HCT116 (cell line): ENCODE results near the gene CYP1A2. TPM values are rescaled to one million over a fixed set of nuclear protein-coding genes. Genes with fewer than 3 reads are reported as not detected.

Experiments
- ATAC-seq: fragments of 200-7000 bp; cut with Tn5 transposase; 2 replicates; pipeline ENCODE4 v1.9.1; 2020; ENCODE audit warnings: mild to moderate bottlenecking, moderate library complexity
- BruUV-seq: library from RNA; stranded (reverse); fragments of 400-500 nt; replicated peaks from 2 replicates; lab custom pipeline; 2021; lab: Mats Ljungman, UMichigan
- CTCF ChIA-PET: fragments of 300-600 bp; sonication (Branson Sonifier 250); formaldehyde crosslinking; loops from one replicate; lab custom pipeline; 2021; ENCODE audit warnings: antibody characterized with exemption; lab: Charles Lee
- POLR2A ChIA-PET: fragments of 300-600, 350-600 bp; sonication (Branson Sonifier 250); formaldehyde crosslinking; loops from one replicate; lab custom pipeline; 2021; ENCODE audit warnings: antibody characterized with exemption; lab: Charles Lee
- RAD21 ChIA-PET, 2 experiments: fragments of 300-600 bp; sonication (Branson Sonifier 250); formaldehyde crosslinking; loops; one replicate each; lab custom pipeline; 2023; ENCODE audit warnings: low total read pairs in 2 of 2; ENCODE audit not compliant: uncharacterized antibody in 2 of 2, unreplicated experiment in 2 of 2, low non-redundant PET in 1 of 2; lab: Charles Lee
- DNase-seq: peaks from one replicate; pipeline ENCODE4 v3.0.0-alpha.2; 2010; ENCODE audit warnings: low read depth, low spot score
- H2AFZ ChIP-seq: fragments of 200-600 bp; shearing (Covaris generic), sonication (generic); 2 replicates; pipeline ENCODE4 v1.6.1; 2017; ENCODE audit warnings: low read depth, mixed run types, mixed read lengths, antibody characterized with exemption, low read length; ENCODE audit not compliant: poor library complexity, severe bottlenecking
- H3K27ac ChIP-seq: 2 replicates; pipeline ENCODE4 v1.5.1; 2012; ENCODE audit warnings: low read depth, low read length
- H3K27me3 ChIP-seq: fragments of 200-600 bp; sonication (generic); 2 replicates; pipeline ENCODE4 v1.6.1; 2016; ENCODE audit warnings: mixed run types, low read length, mixed read lengths; ENCODE audit not compliant: insufficient read depth
- H3K36me3 ChIP-seq, 2 experiments: fragments of 200-500 bp in 1 of 2; fragments of 200-600 bp in 1 of 2; sonication (Bioruptor generic) in 1 of 2; sonication (generic) in 1 of 2; 2 replicates each; pipeline versions ENCODE4 v1.5.1 to v1.6.1; 2014 to 2016; ENCODE audit warnings: low read length in 2 of 2, inconsistent platforms in 1 of 2, mixed read lengths in 1 of 2, mixed run types in 1 of 2; ENCODE audit not compliant: insufficient read depth in 2 of 2, control insufficient read depth in 1 of 2
- H3K4me1 ChIP-seq, 2 experiments: fragments of 200-600 bp in 1 of 2; sonication (generic) in 1 of 2; 2 replicates each; pipeline versions ENCODE4 v1.5.1 to v1.6.1; 2012 to 2017; ENCODE audit warnings: low read length in 2 of 2, inconsistent platforms in 1 of 2, mild to moderate bottlenecking in 1 of 2, mixed read lengths in 1 of 2, mixed run types in 1 of 2, moderate library complexity in 1 of 2; ENCODE audit not compliant: insufficient read depth in 2 of 2, control insufficient read depth in 1 of 2
- H3K4me2 ChIP-seq: fragments of 200-600 bp; sonication (generic); 2 replicates; pipeline ENCODE4 v1.6.1; 2017; ENCODE audit warnings: mixed run types, low read length, mixed read lengths
- H3K4me3 ChIP-seq, 2 experiments: fragments of 200-600 bp in 1 of 2; sonication (generic) in 1 of 2; replicated peaks in 1 of 2; 2 replicates each; pipeline ENCODE4 v1.5.1; 2011 to 2016; ENCODE audit warnings: low read length in 2 of 2, control low read depth in 1 of 2, low read depth in 1 of 2, mild to moderate bottlenecking in 1 of 2, mixed read lengths in 1 of 2, mixed run types in 1 of 2
- H3K79me2 ChIP-seq: fragments of 200-600 bp; sonication (generic); 2 replicates; pipeline ENCODE4 v1.6.1; 2017; ENCODE audit warnings: mild to moderate bottlenecking, mixed run types, low read length, moderate library complexity, mixed read lengths; ENCODE audit not compliant: insufficient read depth
- H3K9ac ChIP-seq: fragments of 200-600 bp; sonication (generic); 2 replicates; pipeline ENCODE4 v1.6.1; 2016; ENCODE audit warnings: low read length, mixed read lengths
- H3K9me2 ChIP-seq: fragments of 200-600 bp; sonication (generic), shearing (Covaris generic); 2 replicates; pipeline ENCODE4 v1.6.1; 2017; ENCODE audit warnings: mixed run types, mild to moderate bottlenecking, moderate library complexity; ENCODE audit not compliant: insufficient read depth
- H3K9me3 ChIP-seq, 2 experiments: fragments of 200-500 bp in 1 of 2; fragments of 200-600 bp in 1 of 2; sonication (Bioruptor generic) in 1 of 2; sonication (generic) in 1 of 2; 2 replicates each; pipeline ENCODE4 v1.6.1; 2014 to 2017; ENCODE audit warnings: low read length in 2 of 2, mixed read lengths in 2 of 2, inconsistent platforms in 1 of 2, low read depth in 1 of 2, mild to moderate bottlenecking in 1 of 2, mixed run types in 1 of 2, moderate library complexity in 1 of 2; ENCODE audit not compliant: control insufficient read depth in 1 of 2, insufficient read depth in 1 of 2
- H4K20me1 ChIP-seq: fragments of 200-600 bp; sonication (generic), shearing (Covaris generic); 2 replicates; pipeline ENCODE4 v1.6.1; 2017; ENCODE audit warnings: mixed run types, mild to moderate bottlenecking, moderate library complexity; ENCODE audit not compliant: insufficient read depth
- ATF3 ChIP-seq: IDR thresholded peaks from 2 replicates; pipeline ENCODE4 v1.6.1; 2012
- CBX3 ChIP-seq: IDR thresholded peaks from 2 replicates; pipeline ENCODE4 v1.6.1; 2012; ENCODE audit warnings: low read depth
- CEBPB ChIP-seq: IDR thresholded peaks from 2 replicates; pipeline ENCODE4 v1.6.1; 2012; ENCODE audit warnings: low read depth
- EZH2phosphoT487 ChIP-seq: fragments of 200-600 bp; IDR thresholded peaks from 2 replicates; pipeline ENCODE4 v1.6.1; 2018; ENCODE audit warnings: antibody characterized with exemption, borderline replicate concordance
- POLR2AphosphoS5 ChIP-seq: IDR thresholded peaks from 2 replicates; pipeline ENCODE4 v1.6.1; 2011; ENCODE audit warnings: mild to moderate bottlenecking, low read depth, low read length, moderate library complexity
- SIN3A ChIP-seq: IDR thresholded peaks from 2 replicates; pipeline ENCODE4 v1.6.1; 2012; ENCODE audit warnings: low read depth
- SP1 ChIP-seq: IDR thresholded peaks from 2 replicates; pipeline ENCODE4 v1.6.1; 2012; ENCODE audit warnings: low read depth
- SRF ChIP-seq: IDR thresholded peaks from 2 replicates; pipeline ENCODE4 v1.6.1; 2012; ENCODE audit warnings: low read depth
- TCF7L2 ChIP-seq: IDR thresholded peaks from 2 replicates; pipeline ENCODE4 v1.7.0; 2011; ENCODE audit warnings: borderline replicate concordance, inconsistent platforms; ENCODE audit not compliant: insufficient read depth, insufficient read length; ENCODE audit errors: extremely low read depth
- YY1 ChIP-seq: IDR thresholded peaks from 2 replicates; pipeline ENCODE4 v1.6.1; 2011; ENCODE audit warnings: low read length, low read depth, moderate library complexity, mild to moderate bottlenecking; ENCODE audit not compliant: insufficient replicate concordance; ENCODE audit errors: extremely low read depth
- ZBTB33 ChIP-seq: IDR thresholded peaks from 2 replicates; pipeline ENCODE4 v1.6.1; 2011; ENCODE audit warnings: mild to moderate bottlenecking, low read length, moderate library complexity; ENCODE audit not compliant: insufficient replicate concordance; ENCODE audit errors: extremely low read depth
- ZFX ChIP-seq: fragments of 450-650 bp; IDR thresholded peaks from 2 replicates; pipeline ENCODE4 v1.6.1; 2017
- intact Hi-C: fragments of 100-400 bp; cut with micrococcal nuclease; formaldehyde crosslinking; loops from 2 replicates; pipeline ENCODE4 v1.10.0; 2022
- total RNA-seq: library from RNA; stranded (reverse); gene quantifications from one replicate; pipeline ENCODE4 v1.2.1, GENCODE V29; 2021; ENCODE audit not compliant: unreplicated experiment

Gene CYP1A2
- total RNA-seq, 1 experiment from 2014 or later, result not detected

DNA sequence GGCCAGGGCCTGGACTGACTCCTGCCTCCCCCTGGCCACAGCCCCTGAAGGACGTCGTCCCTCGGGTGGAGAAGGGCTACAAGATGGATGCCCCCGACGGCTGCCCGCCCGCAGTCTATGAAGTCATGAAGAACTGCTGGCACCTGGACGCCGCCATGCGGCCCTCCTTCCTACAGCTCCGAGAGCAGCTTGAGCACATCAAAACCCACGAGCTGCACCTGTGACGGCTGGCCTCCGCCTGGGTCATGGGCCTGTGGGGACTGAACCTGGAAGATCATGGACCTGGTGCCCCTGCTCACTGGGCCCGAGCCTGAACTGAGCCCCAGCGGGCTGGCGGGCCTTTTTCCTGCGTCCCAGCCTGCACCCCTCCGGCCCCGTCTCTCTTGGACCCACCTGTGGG is 53.6 kb downstream of the CYP1A2 start:
- Histone ChIP-seq H4K20me1 (no peaks in the 10 kb centered on the region), H3K36me3 (peaks cover 13 to 31% of the 10 kb centered on the region in 2 experiments), H3K4me1 (peaks cover 3 to 17% of the 10 kb centered on the region in 2 experiments; a peak in 3 of 4 replicates), H2AFZ (no peak overlapping the region), H3K27ac (no peak overlapping the region), H3K9me3 (no peaks in the 10 kb centered on the region), H3K79me2 (no peaks in the 10 kb centered on the region)
- CTCF ChIA-PET, result no interaction called here
- RAD21 ChIA-PET, result no interaction called here
- no peak for DNase-seq
- BruUV-seq, result TSS peak; percentile 50
- TF ChIP-seq ZBTB33, result no peak
- TF ChIP-seq YY1, result no peak
- no peak for TF ChIP-seq POLR2AphosphoS5
- TF ChIP-seq SIN3A, result no peak
- no peak for TF ChIP-seq ATF3
- no peak for TF ChIP-seq EZH2phosphoT487
- TF ChIP-seq TCF7L2, result no peak
- TF ChIP-seq SP1, result no peak
- no peak for TF ChIP-seq CBX3
- no peak for TF ChIP-seq SRF
- TF ChIP-seq ZFX, result no peak
- no peak for TF ChIP-seq CEBPB
- TF ChIP-seq, all 23 proteins: peak for 0
- no peak overlapping the region for H3K4me2 ChIP-seq
- ATAC-seq, result no peak
- intact Hi-C loops, result no loop called here
- no peaks in the 10 kb centered on the region for H3K9me2 ChIP-seq
- H3K27me3 ChIP-seq, result no peaks in the 10 kb centered on the region
- H3K9ac ChIP-seq, result no peak overlapping the region
- POLR2A ChIA-PET, result no interaction called here
- no peak overlapping the region for H3K4me3 ChIP-seq
